HepG2 (cell line): Measurements from ENCODE around the gene HPS6. TPM values are rescaled to one million over a fixed set of nuclear protein-coding genes. Genes with fewer than 3 reads are reported as not detected.

Experiments used
- ATAC-seq: fragments of 200-7000 bp; cut with Tn5 transposase; 3 replicates; pipeline ENCODE4 v1.9.1; 2020; ENCODE audit warnings: mild to moderate bottlenecking, moderate library complexity
- BruUV-seq: library from RNA; stranded (reverse); fragments of 400-500 nt; replicated peaks from 2 replicates; lab custom pipeline; 2021; lab: Mats Ljungman, UMichigan
- CTCF ChIA-PET: fragments of 300-600 bp; formaldehyde crosslinking; extraction: SDS; loops from one replicate; lab custom pipeline; 2021; ENCODE audit warnings: low total read pairs, inconsistent platforms, low intra/inter-chr PET ratio; lab: Yijun Ruan, JAX
- POLR2A ChIA-PET: fragments of 350-600 bp; sonication (Branson Sonifier 250); formaldehyde crosslinking; loops from one replicate; lab custom pipeline; 2020; ENCODE audit warnings: antibody characterized with exemption, inconsistent platforms; lab: Yijun Ruan, JAX
- DNase-seq: peaks from one replicate; pipeline ENCODE4 v3.0.0-alpha.2; 2015; ENCODE audit warnings: low spot score
- FAIRE-seq: peaks from 3 replicates; lab custom pipeline; 2011; peaks lifted over from hg19 to GRCh38; lab: Jason Lieb, UNC
- H2AFZ ChIP-seq: one replicate; pipeline ENCODE4 v1.6.1; 2011; ENCODE audit warnings: low read length, inconsistent platforms
- H3K27ac ChIP-seq: fragments of 300-600 bp; 3 replicates; pipeline ENCODE4 v1.8.0; 2011; ENCODE audit warnings: mixed run types, mild to moderate bottlenecking, mixed read lengths, low read length, inconsistent platforms; ENCODE audit not compliant: insufficient read depth; ENCODE audit errors: extremely low read length
- H3K27me3 ChIP-seq, 2 experiments: fragments of 200-600 bp in 1 of 2; 2 replicates in 1 of 2; 3 replicates in 1 of 2; pipeline versions ENCODE4 v1.6.0 to v1.8.0; 2011; ENCODE audit warnings: low read length in 2 of 2, mild to moderate bottlenecking in 2 of 2, moderate library complexity in 2 of 2, inconsistent platforms in 1 of 2; ENCODE audit not compliant: insufficient read depth in 2 of 2, control insufficient read depth in 1 of 2
- H3K36me3 ChIP-seq, 2 experiments: fragments of 200-600 bp in 1 of 2; replicated peaks in 1 of 2; 2 replicates in 1 of 2; 3 replicates in 1 of 2; pipeline versions ENCODE4 v1.5.1 to v1.8.0; 2011; ENCODE audit warnings: low read length in 2 of 2, inconsistent platforms in 1 of 2; ENCODE audit not compliant: insufficient read depth in 2 of 2, control insufficient read depth in 1 of 2
- H3K4me1 ChIP-seq: 2 replicates; pipeline ENCODE4 v1.5.1; 2012; ENCODE audit warnings: low read length, inconsistent platforms; ENCODE audit not compliant: insufficient read depth
- H3K4me2 ChIP-seq: 2 replicates; pipeline ENCODE4 v1.6.0; 2011; ENCODE audit warnings: low read depth, low read length, inconsistent platforms
- H3K4me3 ChIP-seq, 3 experiments: fragments of 200-600 bp in 1 of 3; sonication (generic), shearing (Covaris generic) in 1 of 3; replicated peaks in 1 of 3; 2 replicates each; pipeline ENCODE4 v1.5.1; 2011 to 2016; ENCODE audit warnings: low read length in 3 of 3, inconsistent platforms in 2 of 3, low read depth in 2 of 3, mild to moderate bottlenecking in 2 of 3, control low read depth in 1 of 3, mixed read lengths in 1 of 3; ENCODE audit not compliant: insufficient read depth in 1 of 3
- H3K79me2 ChIP-seq: one replicate; pipeline ENCODE4 v1.6.1; 2011; ENCODE audit warnings: low read length, inconsistent platforms; ENCODE audit not compliant: insufficient read depth
- H3K9ac ChIP-seq: 2 replicates; pipeline ENCODE4 v1.6.0; 2011; ENCODE audit warnings: mild to moderate bottlenecking, low read depth, low read length, inconsistent platforms; ENCODE audit not compliant: insufficient read depth
- H3K9me3 ChIP-seq: 2 replicates; pipeline ENCODE4 v1.5.1; 2012; ENCODE audit warnings: mild to moderate bottlenecking, low read length
- H4K20me1 ChIP-seq: 2 replicates; pipeline ENCODE4 v1.6.0; 2011; ENCODE audit warnings: inconsistent platforms, mild to moderate bottlenecking, low read length, moderate library complexity; ENCODE audit not compliant: insufficient read depth
- ADNP ChIP-seq: sonication (generic); formaldehyde crosslinking; IDR thresholded peaks from 2 replicates; pipeline ENCODE4 v1.4.0; 2020; ENCODE audit warnings: missing genetic modification reagents
- FOXC1 ChIP-seq: sonication (generic); formaldehyde crosslinking; IDR thresholded peaks from 2 replicates; pipeline ENCODE4 v1.8.0; 2022; ENCODE audit warnings: mild to moderate bottlenecking, missing genetic modification reagents, borderline replicate concordance
- FOXM1 ChIP-seq: sonication (generic); formaldehyde crosslinking; IDR thresholded peaks from 2 replicates; pipeline ENCODE4 v1.5.0; 2020; ENCODE audit warnings: missing genetic modification reagents
- GATAD1 ChIP-seq: IDR thresholded peaks from 2 replicates; pipeline ENCODE4 v1.6.1; 2016; ENCODE audit warnings: missing genetic modification reagents, missing compliant biosample characterization
- HMGA1 ChIP-seq: sonication (generic); formaldehyde crosslinking; conservative IDR thresholded peaks from 2 replicates; pipeline ENCODE4 v1.4.0; 2020; ENCODE audit warnings: missing genetic modification reagents
- KMT2B ChIP-seq: IDR thresholded peaks from 2 replicates; pipeline ENCODE4 v1.6.1; 2016; ENCODE audit warnings: missing genetic modification reagents, missing compliant biosample characterization
- NFATC3 ChIP-seq: sonication (generic); formaldehyde crosslinking; IDR thresholded peaks from 2 replicates; pipeline ENCODE4 v1.5.1; 2020; ENCODE audit warnings: mild to moderate bottlenecking, missing genetic modification reagents
- RNF2 ChIP-seq: fragments of 450-650 bp; conservative IDR thresholded peaks from 2 replicates; pipeline ENCODE4 v1.6.1; 2016; ENCODE audit warnings: low read depth
- TAF15 ChIP-seq: fragments of 200-400 bp; formaldehyde crosslinking; IDR thresholded peaks from one replicate; pipeline ENCODE4 v1.6.1; 2018; ENCODE audit warnings: mild to moderate bottlenecking, low read depth, low read length; ENCODE audit not compliant: poor library complexity, severe bottlenecking
- ZFP37 ChIP-seq: sonication (generic); formaldehyde crosslinking; IDR thresholded peaks from 2 replicates; pipeline ENCODE4 v1.4.0; 2020; ENCODE audit warnings: missing genetic modification reagents, borderline replicate concordance
- ZKSCAN5 ChIP-seq: sonication (generic); formaldehyde crosslinking; IDR thresholded peaks from 2 replicates; pipeline ENCODE4 v1.5.1; 2020; ENCODE audit warnings: mild to moderate bottlenecking, missing genetic modification reagents
- ZNF724P ChIP-seq: sonication (generic); formaldehyde crosslinking; IDR thresholded peaks from 2 replicates; pipeline ENCODE4 v1.8.0; 2022; ENCODE audit warnings: missing genetic modification reagents, borderline replicate concordance
- ZNF747 ChIP-seq: sonication (generic); formaldehyde crosslinking; IDR thresholded peaks from 2 replicates; pipeline ENCODE4 v1.8.1; 2023; ENCODE audit warnings: missing genetic modification reagents, mild to moderate bottlenecking, borderline replicate concordance
- ZNF776 ChIP-seq: sonication (generic); formaldehyde crosslinking; IDR thresholded peaks from 2 replicates; pipeline ENCODE4 v1.4.0; 2020; ENCODE audit warnings: mild to moderate bottlenecking, missing genetic modification reagents
- WGBS: methylation state at CpG from one replicate; pipeline ENCODE4 v1.1.6; 2017; ENCODE audit warnings: low lambda C conversion rate; 5-methylcytosine and 5-hydroxymethylcytosine counted together
- in situ Hi-C: cut with HindIII; loops from 2 replicates; pipeline ENCODE4 v1.10.0; 2017; ENCODE audit warnings: low pct_unique_long_range_greater_than_20kb; ENCODE audit not compliant: extremely low pct_ligation_motif_present
- intact Hi-C: fragments of 100-400 bp; cut with micrococcal nuclease; formaldehyde crosslinking; loops from one replicate; pipeline ENCODE4 v1.10.0; 2022; ENCODE audit not compliant: unreplicated experiment
- polyA plus RNA-seq, 8 experiments: library from polyadenylated mRNA; depleted of rRNA in 3 of 8; stranded (reverse) in 7 of 8; unstranded in 1 of 8; fragments of >200 nt; fragmentation: Illumina TruSeq in 4 of 8; extraction: Trizol in 4 of 8; gene quantifications; 2 replicates each; pipeline versions ENCODE4 v1.2.1 to v1.2.3, GENCODE V29; 2011 to 2016; ENCODE audit warnings: low read depth in 4 of 8, missing spikeins in 1 of 8, mixed read lengths in 1 of 8; ENCODE audit not compliant: insufficient read depth in 1 of 8
- total RNA-seq, 5 experiments: library from RNA; depleted of rRNA; stranded (reverse); fragments of >200 nt; fragmentation: Illumina TruSeq; extraction: Trizol; gene quantifications; 2 replicates each; pipeline ENCODE4 v1.2.3, GENCODE V29; 2016; ENCODE audit warnings: low read depth in 1 of 5
- TF ChIP-seq, protein P1 (sequence below): sonication (generic); formaldehyde crosslinking; IDR thresholded peaks from 2 replicates; pipeline ENCODE4 v1.5.0; 2020; ENCODE audit warnings: missing genetic modification reagents, mild to moderate bottlenecking, borderline replicate concordance
- TF ChIP-seq, protein P2 (sequence below): sonication (generic); formaldehyde crosslinking; IDR thresholded peaks from 2 replicates; pipeline ENCODE4 v1.4.0; 2020; ENCODE audit warnings: missing genetic modification reagents, borderline replicate concordance

The HPS6 gene
- total and polyA plus RNA-seq, 2 of the 13 experiments (the other 11 are each of a cell fraction or from before 2014, with no cell fraction given) = 2.9 to 14.9 TPM

DNA sequence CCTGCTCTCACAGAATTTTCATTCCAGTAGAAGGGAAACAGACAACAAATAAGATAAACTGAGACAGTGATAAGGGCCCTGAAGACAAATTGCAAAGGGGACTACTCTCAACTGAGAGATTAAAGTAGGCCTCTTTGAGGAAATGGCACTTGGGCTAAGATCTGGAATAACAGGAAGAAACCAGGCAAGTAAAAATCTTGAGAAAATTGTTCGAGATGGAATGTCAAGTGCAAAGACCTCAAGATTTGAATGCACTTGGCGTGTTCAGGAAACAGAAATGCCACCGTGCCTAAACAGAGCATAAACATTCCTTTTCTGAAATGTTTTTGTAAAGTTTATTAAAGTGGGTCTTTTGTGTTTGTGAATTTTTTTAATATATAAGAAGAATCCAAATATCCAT is 19.9 kb upstream of the HPS6 start:
- no peak overlapping the region for H2AFZ ChIP-seq
- no peaks in the 10 kb centered on the region for H3K9me3 ChIP-seq
- DNase-seq (no peak), FAIRE-seq (no peak)
- H3K4me3 ChIP-seq = no peak overlapping the region
- BruUV-seq = no TSS peak
- no peak overlapping the region for H3K4me2 ChIP-seq
- intact Hi-C loops = no loop called here
- H3K27me3 ChIP-seq = no peaks in the 10 kb centered on the region
- no peaks in the 10 kb centered on the region; a peak in 1 of 5 replicates for H3K36me3 ChIP-seq
- H3K79me2 ChIP-seq = peaks cover 49% of the 10 kb centered on the region
- no peak overlapping the region for H3K9ac ChIP-seq
- 97% methylated on average over 3 of the region's 3 CpGs for WGBS
- H4K20me1 ChIP-seq = peaks cover 4% of the 10 kb centered on the region; the same call in 1 of the 2 replicates
- ChIA-PET POLR2A (interaction anchor here (0.8 to 1.4 kb wide), 2 partner anchors 9 to 12 kb away, joined by 3 to 5 read pairs; no protein-coding TSS in a partner anchor), CTCF (no interaction called here)
- H3K27ac ChIP-seq = no peak overlapping the region
- TF ChIP-seq ZKSCAN5 (CRISPR knock-in tag) = no peak
- no peak for TF ChIP-seq FOXC1 (CRISPR knock-in tag)
- no peak for TF ChIP-seq GATAD1 (CRISPR knock-in tag)
- TF ChIP-seq TAF15 = no peak
- no peak for TF ChIP-seq NFATC3 (CRISPR knock-in tag)
- TF ChIP-seq, protein P1, sequence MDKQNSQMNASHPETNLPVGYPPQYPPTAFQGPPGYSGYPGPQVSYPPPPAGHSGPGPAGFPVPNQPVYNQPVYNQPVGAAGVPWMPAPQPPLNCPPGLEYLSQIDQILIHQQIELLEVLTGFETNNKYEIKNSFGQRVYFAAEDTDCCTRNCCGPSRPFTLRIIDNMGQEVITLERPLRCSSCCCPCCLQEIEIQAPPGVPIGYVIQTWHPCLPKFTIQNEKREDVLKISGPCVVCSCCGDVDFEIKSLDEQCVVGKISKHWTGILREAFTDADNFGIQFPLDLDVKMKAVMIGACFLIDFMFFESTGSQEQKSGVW (CRISPR knock-in tag) = no peak
- TF ChIP-seq ZNF747 (CRISPR knock-in tag) = no peak
- TF ChIP-seq RNF2 = no peak
- TF ChIP-seq, all 625 proteins: peak for 0
- in situ Hi-C loops = no loop called here
- no peak for ATAC-seq
- peaks cover 6% of the 10 kb centered on the region; the same call in 1 of the 2 replicates for H3K4me1 ChIP-seq

DNA sequence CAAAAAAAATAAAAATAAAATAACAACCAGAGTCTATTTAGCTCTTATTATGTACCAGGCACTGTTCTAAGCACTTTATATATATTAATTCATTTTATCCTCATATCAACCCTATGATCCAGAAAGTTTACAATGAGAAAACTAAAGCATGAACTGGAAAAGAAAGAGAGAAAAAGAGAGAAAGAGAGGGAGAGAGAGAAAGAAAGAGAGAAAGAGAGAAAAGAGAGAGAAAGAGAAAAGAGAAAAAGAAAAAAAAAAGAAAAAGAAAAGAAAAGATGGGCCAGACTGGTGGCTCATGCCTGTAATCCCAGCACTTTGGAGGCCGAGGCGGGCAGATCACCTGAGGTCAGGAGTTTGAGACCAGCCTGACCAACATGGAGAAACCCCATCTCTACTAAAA is 19.1 kb upstream of the HPS6 start:
- peaks cover 4% of the 10 kb centered on the region; the same call in 1 of the 2 replicates for H4K20me1 ChIP-seq
- FAIRE-seq (no peak), DNase-seq (no peak), ATAC-seq (no peak)
- peaks cover 6% of the 10 kb centered on the region; the same call in 1 of the 2 replicates for H3K4me1 ChIP-seq
- H3K9ac ChIP-seq = no peak overlapping the region
- no peaks in the 10 kb centered on the region; a peak in 1 of 5 replicates for H3K36me3 ChIP-seq
- H3K27ac ChIP-seq = no peak overlapping the region
- no peak overlapping the region for H3K4me2 ChIP-seq
- POLR2A ChIA-PET = no interaction called here
- no peak overlapping the region for H3K4me3 ChIP-seq
- H3K9me3 ChIP-seq = no peaks in the 10 kb centered on the region
- intact Hi-C loops = no loop called here
- in situ Hi-C loops = no loop called here
- CTCF ChIA-PET = no interaction called here
- H3K27me3 ChIP-seq = no peaks in the 10 kb centered on the region
- peaks cover 49% of the 10 kb centered on the region for H3K79me2 ChIP-seq
- no peak overlapping the region for H2AFZ ChIP-seq
- BruUV-seq = no TSS peak
- 98% methylated on average over 2 of the region's 2 CpGs for WGBS
- TF ChIP-seq HMGA1 = no peak
- TF ChIP-seq ZFP37 (CRISPR knock-in tag) = no peak
- TF ChIP-seq FOXM1 = no peak
- no peak for TF ChIP-seq KMT2B (CRISPR knock-in tag)
- TF ChIP-seq ZNF776 (CRISPR knock-in tag) = no peak
- no peak for TF ChIP-seq ADNP (CRISPR knock-in tag)
- no peak for TF ChIP-seq ZNF724P (CRISPR knock-in tag)
- TF ChIP-seq, protein P2, sequence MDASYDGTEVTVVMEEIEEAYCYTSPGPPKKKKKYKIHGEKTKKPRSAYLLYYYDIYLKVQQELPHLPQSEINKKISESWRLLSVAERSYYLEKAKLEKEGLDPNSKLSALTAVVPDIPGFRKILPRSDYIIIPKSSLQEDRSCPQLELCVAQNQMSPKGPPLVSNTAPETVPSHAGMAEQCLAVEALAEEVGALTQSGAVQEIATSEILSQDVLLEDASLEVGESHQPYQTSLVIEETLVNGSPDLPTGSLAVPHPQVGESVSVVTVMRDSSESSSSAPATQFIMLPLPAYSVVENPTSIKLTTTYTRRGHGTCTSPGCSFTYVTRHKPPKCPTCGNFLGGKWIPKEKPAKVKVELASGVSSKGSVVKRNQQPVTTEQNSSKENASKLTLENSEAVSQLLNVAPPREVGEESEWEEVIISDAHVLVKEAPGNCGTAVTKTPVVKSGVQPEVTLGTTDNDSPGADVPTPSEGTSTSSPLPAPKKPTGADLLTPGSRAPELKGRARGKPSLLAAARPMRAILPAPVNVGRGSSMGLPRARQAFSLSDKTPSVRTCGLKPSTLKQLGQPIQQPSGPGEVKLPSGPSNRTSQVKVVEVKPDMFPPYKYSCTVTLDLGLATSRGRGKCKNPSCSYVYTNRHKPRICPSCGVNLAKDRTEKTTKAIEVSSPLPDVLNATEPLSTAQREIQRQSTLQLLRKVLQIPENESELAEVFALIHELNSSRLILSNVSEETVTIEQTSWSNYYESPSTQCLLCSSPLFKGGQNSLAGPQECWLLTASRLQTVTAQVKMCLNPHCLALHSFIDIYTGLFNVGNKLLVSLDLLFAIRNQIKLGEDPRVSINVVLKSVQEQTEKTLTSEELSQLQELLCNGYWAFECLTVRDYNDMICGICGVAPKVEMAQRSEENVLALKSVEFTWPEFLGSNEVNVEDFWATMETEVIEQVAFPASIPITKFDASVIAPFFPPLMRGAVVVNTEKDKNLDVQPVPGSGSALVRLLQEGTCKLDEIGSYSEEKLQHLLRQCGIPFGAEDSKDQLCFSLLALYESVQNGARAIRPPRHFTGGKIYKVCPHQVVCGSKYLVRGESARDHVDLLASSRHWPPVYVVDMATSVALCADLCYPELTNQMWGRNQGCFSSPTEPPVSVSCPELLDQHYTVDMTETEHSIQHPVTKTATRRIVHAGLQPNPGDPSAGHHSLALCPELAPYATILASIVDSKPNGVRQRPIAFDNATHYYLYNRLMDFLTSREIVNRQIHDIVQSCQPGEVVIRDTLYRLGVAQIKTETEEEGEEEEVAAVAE (CRISPR knock-in tag) = no peak
